Adrenal gland (tissue), 5 donors: ENCODE measurements around the gene TMEM132C.

Experiments used
- CTCF ChIP-seq, 6 experiments: fragments of 450-650 bp in 4 of 6; fragments of 200-600 bp in 2 of 6; sonication (generic) in 1 of 6; IDR thresholded peaks; 1 replicate in 5 of 6; 2 replicates in 1 of 6; pipeline versions ENCODE4 v1.5.1 to v1.8.0; 2016 to 2021; ENCODE audit warnings: antibody characterized with exemption in 6 of 6, mild to moderate bottlenecking in 2 of 6, moderate library complexity in 1 of 6
- POLR2A ChIP-seq, 2 donors: fragments of 450-650 bp; IDR thresholded peaks; one replicate each; pipeline ENCODE4 v1.6.1; 2017; ENCODE audit warnings: antibody characterized with exemption in 2 of 2, mild to moderate bottlenecking in 2 of 2, moderate library complexity in 1 of 2
- donor health status: DM: no; HTN: no; CAD: no.

GRCh38 chr12:128711486-128711885 lies 444.5 kb downstream of the TMEM132C start:
- TF ChIP-seq POLR2A (IDR thresholded peaks at IDR 0.05), result no peak
- no peak for TF ChIP-seq CTCF (IDR thresholded peaks at IDR 0.05)
